Keratinocyte (primary cell): ENCODE results near the gene COL9A3. TPM values are rescaled to one million over a fixed set of nuclear protein-coding genes. Genes with fewer than 3 reads are reported as not detected.

Experiments
- DNase-seq: peaks from one replicate; pipeline ENCODE4 v3.0.0-alpha.2; 2011; ENCODE audit warnings: low read depth, missing footprints, low spot score
- FAIRE-seq: peaks from 2 replicates; lab custom pipeline; 2011; peaks lifted over from hg19 to GRCh38; lab: Jason Lieb, UNC
- H2AFZ ChIP-seq: 2 replicates; pipeline ENCODE4 v1.6.0; 2012; ENCODE audit warnings: low read length, control low read depth, inconsistent platforms; ENCODE audit not compliant: control insufficient read depth
- H3K27ac ChIP-seq: 2 replicates; pipeline ENCODE4 v1.5.1; 2011; ENCODE audit warnings: low read length; ENCODE audit not compliant: control insufficient read depth, insufficient read depth
- H3K27me3 ChIP-seq: 3 replicates; pipeline ENCODE4 v1.6.0; 2011; ENCODE audit warnings: low read length; ENCODE audit not compliant: control insufficient read depth, insufficient read depth; ENCODE audit errors: extremely low read depth
- H3K36me3 ChIP-seq, 2 experiments: 2 replicates in 1 of 2; 3 replicates in 1 of 2; pipeline ENCODE4 v1.5.1; 2011; ENCODE audit warnings: low read length in 2 of 2, mild to moderate bottlenecking in 1 of 2; ENCODE audit not compliant: control insufficient read depth in 2 of 2, insufficient read depth in 2 of 2; ENCODE audit errors: extremely low read depth in 1 of 2
- H3K4me1 ChIP-seq: 3 replicates; pipeline ENCODE4 v1.5.1; 2011; ENCODE audit warnings: low read length; ENCODE audit not compliant: control insufficient read depth, insufficient read depth; ENCODE audit errors: extremely low read depth
- H3K4me2 ChIP-seq: 3 replicates; pipeline ENCODE4 v1.6.0; 2011; ENCODE audit warnings: low read depth, low read length; ENCODE audit not compliant: control insufficient read depth, insufficient read depth; ENCODE audit errors: extremely low read depth
- H3K4me3 ChIP-seq, 3 experiments: fragments of 200-600 bp in 1 of 3; sonication (generic) in 1 of 3; 2 replicates in 2 of 3; 3 replicates in 1 of 3; pipeline ENCODE4 v1.5.1; 2011 to 2016; ENCODE audit warnings: low read length in 3 of 3, mild to moderate bottlenecking in 3 of 3, control low read depth in 2 of 3, inconsistent platforms in 1 of 3, low read depth in 1 of 3, mixed read lengths in 1 of 3, mixed run types in 1 of 3, moderate library complexity in 1 of 3; ENCODE audit not compliant: control insufficient read depth in 2 of 3, insufficient read depth in 2 of 3; ENCODE audit errors: extremely low read depth in 1 of 3
- H3K79me2 ChIP-seq: 2 replicates; pipeline ENCODE4 v1.6.0; 2012; ENCODE audit warnings: low read length; ENCODE audit not compliant: control insufficient read depth, insufficient read depth
- H3K9ac ChIP-seq: 3 replicates; pipeline ENCODE4 v1.6.0; 2011; ENCODE audit warnings: low read length; ENCODE audit not compliant: control insufficient read depth, insufficient read depth; ENCODE audit errors: extremely low read depth
- H3K9me1 ChIP-seq: 3 replicates; pipeline ENCODE4 v1.6.0; 2011; ENCODE audit warnings: low read length; ENCODE audit not compliant: control insufficient read depth, insufficient read depth; ENCODE audit errors: extremely low read depth
- H3K9me3 ChIP-seq: 2 replicates; pipeline ENCODE4 v1.5.1; 2012; ENCODE audit warnings: low read depth, low read length; ENCODE audit not compliant: control insufficient read depth
- H4K20me1 ChIP-seq: 3 replicates; pipeline ENCODE4 v1.6.0; 2011; ENCODE audit warnings: low read length; ENCODE audit not compliant: control insufficient read depth, insufficient read depth; ENCODE audit errors: extremely low read depth
- EZH2 ChIP-seq: IDR thresholded peaks from one replicate; pipeline ENCODE4 v1.6.1; 2012; ENCODE audit warnings: inconsistent platforms, mild to moderate bottlenecking, low read length, moderate library complexity
- dilution Hi-C: fragments of 300-500 bp; cut with MboI; formaldehyde crosslinking; loops from one replicate; pipeline ENCODE4 v1.7.0; 2020; ENCODE audit warnings: low sequenced_read_pairs; ENCODE audit not compliant: extremely low pct_ligation_motif_present
- polyA plus RNA-seq, 5 experiments: library from polyadenylated mRNA; depleted of rRNA in 3 of 5; stranded (reverse) in 3 of 5; stranded (forward) in 1 of 5; unstranded in 1 of 5; fragments of >200 nt; gene quantifications; 1 replicate in 1 of 5; 2 replicates in 3 of 5; 3 replicates in 1 of 5; pipeline versions ENCODE4 v1.2.1 to v1.2.3, GENCODE V29; 2011 to 2012; ENCODE audit warnings: missing spikeins in 2 of 5, low read depth in 1 of 5, low replicate concordance in 1 of 5
- TF ChIP-seq, protein P1 (sequence below), 3 experiments: IDR thresholded peaks in 1 of 3; conservative IDR thresholded peaks in 1 of 3; optimal IDR thresholded peaks in 1 of 3; 2 replicates in 2 of 3; 3 replicates in 1 of 3; pipeline versions ENCODE3 to v1.5.1; 2011; ENCODE audit warnings: low read length in 3 of 3, mild to moderate bottlenecking in 3 of 3, moderate library complexity in 2 of 3, control low read depth in 1 of 3, inconsistent platforms in 1 of 3; ENCODE audit not compliant: insufficient read depth in 2 of 3; ENCODE audit errors: extremely low read depth in 1 of 3

COL9A3 gene
- polyA plus RNA-seq, 1 donor (not counting 4 experiments of a cell fraction or from before 2014, with no cell fraction given) = 4.8 TPM

DNA sequence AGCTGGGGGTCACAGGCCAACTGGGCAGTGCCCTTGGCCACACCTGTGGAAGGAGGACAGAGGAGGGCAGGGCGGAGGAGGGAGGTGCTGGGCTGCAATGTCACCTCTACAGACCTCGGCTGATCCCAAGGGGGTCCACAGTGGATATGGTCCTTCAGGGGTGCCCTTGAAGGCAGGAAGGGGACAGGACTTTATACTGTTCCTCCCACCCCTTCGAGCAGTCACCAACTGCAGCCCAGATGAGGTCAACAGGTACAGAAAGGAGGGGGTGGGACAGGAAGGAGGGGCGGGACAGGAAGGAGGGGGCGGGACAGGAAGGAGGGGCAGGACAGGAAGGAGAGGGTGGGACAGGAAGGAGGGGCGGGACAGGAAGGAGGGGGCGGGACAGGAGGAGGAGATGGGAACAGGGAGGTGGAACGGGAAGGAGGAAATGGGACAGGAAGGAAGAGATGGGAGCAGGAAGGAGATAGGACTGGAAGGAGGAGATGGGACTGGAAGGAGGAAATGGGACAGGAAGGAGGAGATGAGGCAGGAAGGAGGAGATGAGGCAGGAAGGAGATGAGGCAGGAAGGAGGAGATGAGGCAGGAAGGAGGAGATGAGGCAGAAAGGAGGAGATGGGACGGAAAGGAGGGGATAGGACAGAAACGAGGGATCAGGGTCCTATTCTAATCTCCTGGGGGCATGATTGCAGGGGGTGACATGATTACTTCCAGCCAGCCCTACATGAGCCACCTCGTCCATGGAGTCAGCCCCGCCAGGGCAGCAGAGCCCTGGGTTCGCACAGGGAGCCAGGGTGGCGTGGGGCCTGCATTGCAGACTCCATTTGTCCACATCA lies 39.9 kb upstream of the COL9A3 start:
- peak; percentile 34 for FAIRE-seq

DNA sequence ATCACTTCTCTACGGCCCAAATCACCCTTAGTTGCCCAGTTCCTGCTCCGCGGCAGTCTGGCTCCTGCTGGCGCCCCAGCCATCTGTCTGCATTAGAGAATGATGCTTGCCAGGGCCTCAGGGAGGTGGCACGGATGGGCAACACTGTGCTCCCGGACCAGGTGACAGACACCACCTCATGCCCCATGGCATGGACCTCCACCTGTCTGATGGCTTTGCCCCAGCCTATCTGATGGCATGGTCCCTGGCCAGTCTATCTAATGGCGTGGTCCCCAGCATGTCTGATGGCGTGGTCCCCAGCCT lies 39.4 kb upstream of the COL9A3 start:
- Histone ChIP-seq H3K27me3 (no peaks in the 10 kb centered on the region), H3K79me2 (no peaks in the 10 kb centered on the region), H4K20me1 (no peaks in the 10 kb centered on the region), H3K4me1 (peaks cover 18% of the 10 kb centered on the region), H3K9ac (no peak overlapping the region), H3K9me1 (no peaks in the 10 kb centered on the region), H3K4me3 (no peak overlapping the region), H3K36me3 (no peaks in the 10 kb centered on the region), H3K4me2 (no peak overlapping the region), H2AFZ (no peak overlapping the region), H3K9me3 (no peaks in the 10 kb centered on the region), H3K27ac (no peak overlapping the region)
- dilution Hi-C loops = no loop called here
- FAIRE-seq = no peak
- TF ChIP-seq, protein P1, sequence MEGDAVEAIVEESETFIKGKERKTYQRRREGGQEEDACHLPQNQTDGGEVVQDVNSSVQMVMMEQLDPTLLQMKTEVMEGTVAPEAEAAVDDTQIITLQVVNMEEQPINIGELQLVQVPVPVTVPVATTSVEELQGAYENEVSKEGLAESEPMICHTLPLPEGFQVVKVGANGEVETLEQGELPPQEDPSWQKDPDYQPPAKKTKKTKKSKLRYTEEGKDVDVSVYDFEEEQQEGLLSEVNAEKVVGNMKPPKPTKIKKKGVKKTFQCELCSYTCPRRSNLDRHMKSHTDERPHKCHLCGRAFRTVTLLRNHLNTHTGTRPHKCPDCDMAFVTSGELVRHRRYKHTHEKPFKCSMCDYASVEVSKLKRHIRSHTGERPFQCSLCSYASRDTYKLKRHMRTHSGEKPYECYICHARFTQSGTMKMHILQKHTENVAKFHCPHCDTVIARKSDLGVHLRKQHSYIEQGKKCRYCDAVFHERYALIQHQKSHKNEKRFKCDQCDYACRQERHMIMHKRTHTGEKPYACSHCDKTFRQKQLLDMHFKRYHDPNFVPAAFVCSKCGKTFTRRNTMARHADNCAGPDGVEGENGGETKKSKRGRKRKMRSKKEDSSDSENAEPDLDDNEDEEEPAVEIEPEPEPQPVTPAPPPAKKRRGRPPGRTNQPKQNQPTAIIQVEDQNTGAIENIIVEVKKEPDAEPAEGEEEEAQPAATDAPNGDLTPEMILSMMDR (optimal IDR thresholded peaks at IDR 0.05 in 1 of 3, IDR thresholded peaks at IDR 0.05 in 1 of 3, conservative IDR thresholded peaks at IDR 0.05 in 1 of 3; ENCODE audit: extremely low read depth in 1 of 3, insufficient read depth in 2 of 3, low read length in 3 of 3) = no peak
- no peak for TF ChIP-seq EZH2
- no peak for DNase-seq

More for the DNA sequence above, 39.9 kb upstream of the COL9A3 start:
- Histone ChIP-seq H3K9me3 (no peaks in the 10 kb centered on the region), H2AFZ (peak overlapping the region; percentile 51), H3K79me2 (no peaks in the 10 kb centered on the region), H3K9me1 (no peaks in the 10 kb centered on the region), H3K27ac (no peak overlapping the region), H3K4me1 (peaks cover 22% of the 10 kb centered on the region), H3K4me2 (peak overlapping the region; percentile 35), H3K9ac (no peak overlapping the region), H3K4me3 (no peak overlapping the region), H3K27me3 (no peaks in the 10 kb centered on the region), H3K36me3 (no peaks in the 10 kb centered on the region), H4K20me1 (no peaks in the 10 kb centered on the region)
- DNase-seq = no peak
- dilution Hi-C loops = no loop called here
- TF ChIP-seq, protein P1 (optimal IDR thresholded peaks at IDR 0.05 in 1 of 3, IDR thresholded peaks at IDR 0.05 in 1 of 3, conservative IDR thresholded peaks at IDR 0.05 in 1 of 3; ENCODE audit: extremely low read depth in 1 of 3, insufficient read depth in 2 of 3, low read length in 3 of 3) = no peak
- no peak for TF ChIP-seq EZH2
